GM12878 (cell line): ENCODE data around the gene ENOX1. TPM values are rescaled to one million over a fixed set of nuclear protein-coding genes. Genes with fewer than 3 reads are reported as not detected.

ENCODE experiments used
- ATAC-seq: fragments of 200-7000 bp; cut with Tn5 transposase; 3 replicates; pipeline ENCODE4 v1.9.1; 2020; ENCODE audit warnings: mild to moderate bottlenecking, moderate library complexity
- BruUV-seq: library from RNA; stranded (reverse); fragments of 400-500 nt; replicated peaks from 2 replicates; lab custom pipeline; 2021; lab: Mats Ljungman, UMichigan
- CTCF ChIA-PET: fragments of 300-600 bp; sonication (Branson Sonifier 250); formaldehyde crosslinking; extraction: SDS; loops from one replicate; lab custom pipeline; 2021; ENCODE audit warnings: inconsistent platforms; lab: Yijun Ruan, JAX
- POLR2A ChIA-PET: fragments of 350-600 bp; formaldehyde crosslinking; extraction: SDS; loops from one replicate; lab custom pipeline; 2021; ENCODE audit warnings: inconsistent platforms; lab: Charles Lee
- RAD21 ChIA-PET: fragments of 300-600 bp; sonication (Branson Sonifier 250); formaldehyde crosslinking; loops from one replicate; lab custom pipeline; 2023; ENCODE audit warnings: antibody characterized with exemption; ENCODE audit not compliant: unreplicated experiment; lab: Charles Lee
- SMC1A ChIA-PET: fragments of 300-600 bp; sonication (Branson Sonifier 250); formaldehyde crosslinking; loops from one replicate; lab custom pipeline; 2023; ENCODE audit not compliant: unreplicated experiment, uncharacterized antibody; lab: Charles Lee
- DNase-seq: peaks from one replicate; pipeline ENCODE4 v3.0.0-alpha.2; 2011; ENCODE audit warnings: low read depth, low spot score
- FAIRE-seq: peaks from 3 replicates; lab custom pipeline; 2011; peaks lifted over from hg19 to GRCh38; lab: Jason Lieb, UNC
- H2AFZ ChIP-seq: 2 replicates; pipeline ENCODE4 v1.6.0; 2011; ENCODE audit warnings: low read depth, low read length, control low read depth; ENCODE audit not compliant: control insufficient read depth
- H3K27ac ChIP-seq: 2 replicates; pipeline ENCODE4 v1.5.1; 2011; ENCODE audit warnings: control low read depth; ENCODE audit not compliant: control insufficient read depth, insufficient read depth
- H3K27me3 ChIP-seq, 2 experiments: replicated peaks in 1 of 2; 2 replicates each; pipeline versions ENCODE4 v1.6.0 to v1.6.1; 2011; ENCODE audit warnings: low read length in 1 of 2; ENCODE audit not compliant: control insufficient read depth in 2 of 2, insufficient read depth in 2 of 2
- H3K36me3 ChIP-seq, 2 experiments: 2 replicates each; pipeline ENCODE4 v1.5.1; 2011; ENCODE audit warnings: low read length in 1 of 2; ENCODE audit not compliant: control insufficient read depth in 2 of 2, insufficient read depth in 2 of 2
- H3K4me1 ChIP-seq: 2 replicates; pipeline ENCODE4 v1.6.1; 2011; ENCODE audit warnings: mild to moderate bottlenecking, low read length, moderate library complexity, mixed read lengths; ENCODE audit not compliant: control insufficient read depth, insufficient read depth
- H3K4me2 ChIP-seq: 2 replicates; pipeline ENCODE4 v1.6.0; 2011; ENCODE audit warnings: control low read depth; ENCODE audit not compliant: control insufficient read depth, insufficient read depth
- H3K4me3 ChIP-seq: fragments of 200-600 bp; sonication (generic); 2 replicates; pipeline ENCODE4 v1.5.1; 2016
- H3K79me2 ChIP-seq: 2 replicates; pipeline ENCODE4 v1.6.0; 2011; ENCODE audit warnings: low read length; ENCODE audit not compliant: control insufficient read depth, insufficient read depth
- H3K9ac ChIP-seq: 2 replicates; pipeline ENCODE4 v1.8.0; 2011; ENCODE audit warnings: low read length, control low read depth, mixed read lengths; ENCODE audit not compliant: control insufficient read depth, insufficient read depth
- H3K9me3 ChIP-seq: replicated peaks from 3 replicates; pipeline ENCODE4 v1.5.1; 2011; ENCODE audit warnings: mild to moderate bottlenecking, low read length; ENCODE audit not compliant: control insufficient read depth, insufficient read depth
- H4K20me1 ChIP-seq: 2 replicates; pipeline ENCODE4 v1.6.0; 2011; ENCODE audit not compliant: control insufficient read depth, insufficient read depth
- BCL11A ChIP-seq: IDR thresholded peaks from 2 replicates; pipeline ENCODE4 v1.6.1; 2011; ENCODE audit warnings: low read depth, low read length
- BMI1 ChIP-seq: fragments of 450-650 bp; IDR thresholded peaks from 2 replicates; pipeline ENCODE4 v1.6.1; 2016; ENCODE audit warnings: mild to moderate bottlenecking, moderate library complexity, borderline replicate concordance
- CHD2 ChIP-seq: IDR thresholded peaks from 2 replicates; pipeline ENCODE4 v1.6.1; 2011; ENCODE audit warnings: low read depth, low read length, improper control_type of control experiment, borderline replicate concordance
- CTCF ChIP-seq, 3 experiments: IDR thresholded peaks in 2 of 3; conservative IDR thresholded peaks in 1 of 3; 2 replicates each; pipeline ENCODE4 v1.5.1; 2011; ENCODE audit warnings: low read depth in 3 of 3, low read length in 3 of 3, mild to moderate bottlenecking in 3 of 3, control low read depth in 2 of 3, moderate library complexity in 2 of 3, inconsistent platforms in 1 of 3, mixed read lengths in 1 of 3; ENCODE audit not compliant: control insufficient read depth in 2 of 3, insufficient read depth in 1 of 3; ENCODE audit errors: extremely low read depth in 1 of 3
- NKRF ChIP-seq: fragments of 450-650 bp; conservative IDR thresholded peaks from 2 replicates; pipeline ENCODE4 v1.6.1; 2017; ENCODE audit warnings: mild to moderate bottlenecking, moderate library complexity
- PAX5 ChIP-seq: IDR thresholded peaks from 2 replicates; pipeline ENCODE4 v1.6.1; 2011; ENCODE audit warnings: low read depth, low read length, borderline replicate concordance
- POLR2AphosphoS2 ChIP-seq: IDR thresholded peaks from 2 replicates; pipeline ENCODE4 v1.6.1; 2011; ENCODE audit warnings: low read depth, mild to moderate bottlenecking, low read length, improper control_type of control experiment, moderate library complexity
- RAD21 ChIP-seq: IDR thresholded peaks from 2 replicates; pipeline ENCODE4 v1.6.1; 2011; ENCODE audit warnings: mild to moderate bottlenecking, low read depth, low read length, moderate library complexity; ENCODE audit not compliant: insufficient read depth
- SMC3 ChIP-seq: IDR thresholded peaks from 2 replicates; pipeline ENCODE4 v1.6.1; 2011; ENCODE audit warnings: low read length, improper control_type of control experiment, borderline replicate concordance
- YBX1 ChIP-seq: fragments of 450-650 bp; IDR thresholded peaks from 2 replicates; pipeline ENCODE4 v1.6.1; 2016; ENCODE audit warnings: antibody characterized with exemption
- WGBS: methylation state at CpG from one replicate; pipeline ENCODE4 v1.1.6; 2016; ENCODE audit warnings: low lambda C conversion rate; ENCODE audit not compliant: insufficient replicate concordance, insufficient coverage; ENCODE audit errors: missing lambda C conversion rate; 5-methylcytosine and 5-hydroxymethylcytosine counted together
- in situ Hi-C: fragments of 300-500 bp; cut with MboI; formaldehyde crosslinking; loops from 9 replicates; pipeline ENCODE4 v1.14.3; 2018; ENCODE audit warnings: mixed read lengths
- intact Hi-C: fragments of 100-400 bp; cut with micrococcal nuclease; formaldehyde crosslinking; loops from one replicate; pipeline ENCODE4 v1.14.2; 2022; ENCODE audit not compliant: unreplicated experiment
- polyA plus RNA-seq, 11 experiments: library from polyadenylated mRNA; depleted of rRNA in 4 of 11; unstranded in 6 of 11; stranded (reverse) in 5 of 11; fragments of >200 nt; fragmentation: Nextera tagmentation in 4 of 11; fragmentation: Illumina TruSeq in 1 of 11; extraction: Ambion mirVana in 4 of 11; extraction: Trizol in 1 of 11; gene quantifications; 1 replicate in 1 of 11; 2 replicates in 10 of 11; pipeline versions ENCODE4 v1.2.1 to v1.2.3, GENCODE V29; 2011 to 2016; ENCODE audit warnings: inconsistent platforms in 2 of 11, missing spikeins in 2 of 11, low read depth in 1 of 11
- total RNA-seq, 4 experiments: library from RNA; depleted of rRNA in 3 of 4; stranded (reverse); fragments of >200 nt in 3 of 4; fragmentation: Illumina TruSeq in 1 of 4; extraction: Trizol in 1 of 4; gene quantifications; 2 replicates each; pipeline versions ENCODE4 v1.2.1 to v1.2.3, GENCODE V29; 2013 to 2021

Gene ENOX1
- total and polyA plus RNA-seq, 10 of the 15 experiments (the other 5 are each of a cell fraction or from before 2014, with no cell fraction given) = 0.11 to 0.26 (median 0.15) TPM

DNA sequence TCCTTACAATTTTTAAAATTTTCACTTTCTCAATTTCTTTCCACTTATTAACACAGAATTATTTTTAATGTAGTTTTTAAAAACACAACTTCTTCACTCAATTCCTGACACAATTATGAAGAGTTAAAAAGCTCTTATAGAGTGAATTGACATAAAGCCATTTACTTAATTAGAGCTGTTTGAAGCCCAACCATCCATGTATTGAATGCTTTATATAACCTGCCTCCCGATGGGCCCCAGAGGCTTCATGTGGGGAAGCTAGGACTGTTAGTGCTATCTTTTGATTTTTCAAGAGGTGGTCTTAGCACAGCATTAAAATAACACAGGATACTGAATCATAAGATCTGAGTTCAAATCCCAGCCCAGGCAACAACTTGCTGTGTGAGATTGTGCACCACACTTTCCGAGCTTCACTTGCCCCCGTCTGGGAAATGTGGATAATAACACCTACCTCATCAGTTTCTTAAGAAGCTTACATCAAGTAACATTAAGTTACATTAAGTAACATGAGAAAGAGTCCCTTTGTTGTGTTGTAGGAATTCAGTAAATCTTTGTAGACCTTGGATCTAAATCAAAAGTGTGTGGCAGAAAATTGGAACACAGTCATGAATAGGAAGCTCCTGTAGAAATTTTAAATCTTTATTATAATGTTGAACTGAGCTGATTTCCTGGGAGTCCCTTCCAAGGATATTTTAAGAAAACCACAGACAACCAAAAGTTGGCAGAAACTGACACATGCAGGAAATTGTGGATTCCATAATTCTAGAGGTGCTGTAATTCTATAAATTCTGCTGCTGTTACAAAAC, 5.5 kb upstream of the ENOX1 start (continued):
- no peak for TF ChIP-seq NKRF
- TF ChIP-seq YBX1 = no peak
- TF ChIP-seq BMI1 = no peak
- no peak for TF ChIP-seq BCL11A
- TF ChIP-seq POLR2AphosphoS2 = no peak
- TF ChIP-seq, all 136 proteins: peak for 0

DNA sequence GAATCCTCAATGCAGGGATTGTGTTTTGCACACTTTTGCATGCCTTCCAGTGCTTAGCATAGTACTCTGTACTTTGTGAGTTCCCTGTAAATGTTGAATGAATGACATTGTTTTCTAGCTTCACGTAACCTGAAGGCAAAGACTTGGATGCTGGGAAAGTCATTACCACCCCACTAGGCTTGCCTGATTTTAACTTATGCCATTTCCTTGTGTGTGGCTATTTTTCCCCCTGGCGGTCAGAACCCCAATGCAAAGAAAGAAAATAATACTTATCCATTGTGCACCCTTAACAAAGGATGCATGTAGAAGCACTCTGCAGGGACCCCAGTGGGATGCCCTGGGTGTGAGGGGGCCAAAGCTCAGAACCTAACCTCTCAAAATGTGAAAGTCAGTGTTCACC, 1.2 kb upstream of the ENOX1 start:
- Histone ChIP-seq H3K36me3 (no peaks in the 10 kb centered on the region), H4K20me1 (no peaks in the 10 kb centered on the region), H3K9me3 (no peaks in the 10 kb centered on the region), H3K9ac (no peak overlapping the region), H3K4me3 (no peak overlapping the region), H2AFZ (no peak overlapping the region), H3K27ac (no peak overlapping the region), H3K27me3 (peaks cover 3 to 4% of the 10 kb centered on the region in 2 experiments; a peak in 3 of 4 replicates), H3K79me2 (no peaks in the 10 kb centered on the region), H3K4me1 (no peaks in the 10 kb centered on the region), H3K4me2 (no peak overlapping the region)
- ChIA-PET SMC1A (interaction anchor here (1.0 kb wide), 1 partner anchor 570 kb away, joined by 3 read pairs; no protein-coding TSS in a partner anchor), CTCF (no interaction called here), RAD21 (no interaction called here), POLR2A (interaction anchor here (0.6 kb wide), 2 partner anchors 631 to 1284 kb away, joined by 6 to 7 read pairs; no protein-coding TSS in a partner anchor)
- ATAC-seq (no peak), FAIRE-seq (no peak), DNase-seq (no peak)
- no TSS peak for BruUV-seq
- WGBS = 46% methylated on average over 2 of the region's 2 CpGs
- in situ Hi-C loops = loop anchor here (25.0 kb wide), 1 partner anchor 1451 kb away; no protein-coding TSS in a partner anchor
- TF ChIP-seq CHD2 = no peak
- TF ChIP-seq PAX5 = no peak
- peak; percentile 22; the same call in 1 of the 2 replicates for TF ChIP-seq SMC3
- peak; percentile 11 to 30 (median 16); a peak in 4 of 6 replicates for TF ChIP-seq CTCF (IDR thresholded peaks at IDR 0.05 in 2 of 3, conservative IDR thresholded peaks at IDR 0.05 in 1 of 3; ENCODE audit: control insufficient read depth in 2 of 3, extremely low read depth in 1 of 3, insufficient read depth in 1 of 3, low read depth in 3 of 3, low read length in 3 of 3)
- TF ChIP-seq RAD21 = peak; percentile 52; the same call in 1 of the 2 replicates
- intact Hi-C loops = no loop called here
